ENCODE data around the gene FAF2.

Gene FAF2

GRCh38 chr5:176420972-176421544 is 27.1 kb upstream of the FAF2 start:
- Histone ChIP-seq H2AFZ (ENCODE audit: low read depth, low read length) (no peak overlapping the region), H3K4me1 (ENCODE audit: insufficient read depth, low read length) (peaks cover 9% of the 10 kb centered on the region), H3K79me2 (ENCODE audit: insufficient read depth, low read length) (peaks cover 3% of the 10 kb centered on the region), H4K20me1 (ENCODE audit: insufficient read depth, low read length) (no peaks in the 10 kb centered on the region), H3K36me3 (ENCODE audit: insufficient read depth, low read length) (no peaks in the 10 kb centered on the region), H3K27me3 (ENCODE audit: insufficient read depth, low read length, poor library complexity) (no peaks in the 10 kb centered on the region), H3K4me2 (ENCODE audit: insufficient read depth, low read length) (no peak overlapping the region), H3K9ac (ENCODE audit: low read depth, low read length) (no peak overlapping the region), H3K27ac (ENCODE audit: low read length) (no peak overlapping the region), H3K4me3 (ENCODE audit: low read depth in 1 of 2, low read length in 2 of 2) (no peak overlapping the region), H3K9me3 (ENCODE audit: insufficient read depth, low read length, severe bottlenecking) (peaks cover 9% of the 10 kb centered on the region)
- TF ChIP-seq, protein P1, sequence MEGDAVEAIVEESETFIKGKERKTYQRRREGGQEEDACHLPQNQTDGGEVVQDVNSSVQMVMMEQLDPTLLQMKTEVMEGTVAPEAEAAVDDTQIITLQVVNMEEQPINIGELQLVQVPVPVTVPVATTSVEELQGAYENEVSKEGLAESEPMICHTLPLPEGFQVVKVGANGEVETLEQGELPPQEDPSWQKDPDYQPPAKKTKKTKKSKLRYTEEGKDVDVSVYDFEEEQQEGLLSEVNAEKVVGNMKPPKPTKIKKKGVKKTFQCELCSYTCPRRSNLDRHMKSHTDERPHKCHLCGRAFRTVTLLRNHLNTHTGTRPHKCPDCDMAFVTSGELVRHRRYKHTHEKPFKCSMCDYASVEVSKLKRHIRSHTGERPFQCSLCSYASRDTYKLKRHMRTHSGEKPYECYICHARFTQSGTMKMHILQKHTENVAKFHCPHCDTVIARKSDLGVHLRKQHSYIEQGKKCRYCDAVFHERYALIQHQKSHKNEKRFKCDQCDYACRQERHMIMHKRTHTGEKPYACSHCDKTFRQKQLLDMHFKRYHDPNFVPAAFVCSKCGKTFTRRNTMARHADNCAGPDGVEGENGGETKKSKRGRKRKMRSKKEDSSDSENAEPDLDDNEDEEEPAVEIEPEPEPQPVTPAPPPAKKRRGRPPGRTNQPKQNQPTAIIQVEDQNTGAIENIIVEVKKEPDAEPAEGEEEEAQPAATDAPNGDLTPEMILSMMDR (IDR thresholded peaks at IDR 0.05; ENCODE audit: borderline replicate concordance, extremely low read depth, low read length, poor library complexity, severe bottlenecking): no peak
- no peak for TF ChIP-seq EZH2 (IDR thresholded peaks at IDR 0.05; ENCODE audit: borderline replicate concordance, low read depth, low read length, severe bottlenecking)
- no peak for ATAC-seq (ENCODE audit: insufficient read depth, low read depth)
- DNase-seq: no peak

- Histone ChIP-seq H3K27ac (ENCODE audit: low read length) (no peak overlapping the region), H3K9me3 (ENCODE audit: insufficient read depth, low read length, severe bottlenecking) (peaks cover 13% of the 10 kb centered on the region), H3K4me2 (ENCODE audit: insufficient read depth, low read length) (no peak overlapping the region), H3K79me2 (ENCODE audit: insufficient read depth, low read length) (no peaks in the 10 kb centered on the region), H3K36me3 (ENCODE audit: insufficient read depth, low read length) (no peaks in the 10 kb centered on the region), H4K20me1 (ENCODE audit: insufficient read depth, low read length) (no peaks in the 10 kb centered on the region), H3K4me1 (ENCODE audit: insufficient read depth, low read length) (no peaks in the 10 kb centered on the region), H3K27me3 (ENCODE audit: insufficient read depth, low read length, poor library complexity) (no peaks in the 10 kb centered on the region), H3K4me3 (ENCODE audit: low read depth in 1 of 2, low read length in 2 of 2) (no peak overlapping the region), H2AFZ (ENCODE audit: low read depth, low read length) (no peak overlapping the region), H3K9ac (ENCODE audit: low read depth, low read length) (no peak overlapping the region)
- TF ChIP-seq, protein P1 (IDR thresholded peaks at IDR 0.05; ENCODE audit: borderline replicate concordance, extremely low read depth, low read length, poor library complexity, severe bottlenecking): no peak
- no peak for TF ChIP-seq EZH2 (IDR thresholded peaks at IDR 0.05; ENCODE audit: borderline replicate concordance, low read depth, low read length, severe bottlenecking)
- no peak for ATAC-seq (ENCODE audit: insufficient read depth, low read depth)
- no peak for DNase-seq
Measured at GRCh38 chr5:176424181-176424580, 24.0 kb upstream of the FAF2 start.

GRCh38 chr5:176425138-176425537 is 23.0 kb upstream of the FAF2 start:
- H3K9me3 ChIP-seq (ENCODE audit: insufficient read depth, low read length, severe bottlenecking): peaks cover 13% of the 10 kb centered on the region
- H2AFZ ChIP-seq (ENCODE audit: low read depth, low read length): no peak overlapping the region
- TF ChIP-seq EZH2 (IDR thresholded peaks at IDR 0.05; ENCODE audit: borderline replicate concordance, low read depth, low read length, severe bottlenecking): no peak
- TF ChIP-seq, protein P1 (IDR thresholded peaks at IDR 0.05; ENCODE audit: borderline replicate concordance, extremely low read depth, low read length, poor library complexity, severe bottlenecking): no peak
- DNase-seq (no peak), ATAC-seq (ENCODE audit: insufficient read depth, low read depth) (no peak)
- no peak overlapping the region for H3K4me3 ChIP-seq (ENCODE audit: low read depth in 1 of 2, low read length in 2 of 2)
- no peak overlapping the region for H3K9ac ChIP-seq (ENCODE audit: low read depth, low read length)
- no peak overlapping the region for H3K4me2 ChIP-seq (ENCODE audit: insufficient read depth, low read length)
- H3K36me3 ChIP-seq (ENCODE audit: insufficient read depth, low read length): no peaks in the 10 kb centered on the region
- H3K27ac ChIP-seq (ENCODE audit: low read length): no peak overlapping the region
- H3K79me2 ChIP-seq (ENCODE audit: insufficient read depth, low read length): no peaks in the 10 kb centered on the region
- H4K20me1 ChIP-seq (ENCODE audit: insufficient read depth, low read length): no peaks in the 10 kb centered on the region
- peaks cover 4% of the 10 kb centered on the region for H3K4me1 ChIP-seq (ENCODE audit: insufficient read depth, low read length)
- H3K27me3 ChIP-seq (ENCODE audit: insufficient read depth, low read length, poor library complexity): no peaks in the 10 kb centered on the region
